Left lobe of liver (tissue), 2 donors: Measurements from ENCODE around the gene PRKAG2. TPM values are rescaled to one million over a fixed set of nuclear protein-coding genes. Genes with fewer than 3 reads are reported as not detected.
"Not testable (repeated sequence)": the region's sequence is repeated elsewhere in the genome, so short reads cannot be mapped to it uniquely, and the experiment has no call there.

Experiments used
- ATAC-seq: fragments of 200-7000 bp; cut with Tn5 transposase; one replicate; pipeline ENCODE4 v1.9.1; 2020; ENCODE audit warnings: mild to moderate bottlenecking, moderate library complexity
- DNase-seq: peaks from one replicate; pipeline ENCODE4 v3.0.0-alpha.2; 2020; ENCODE audit warnings: low spot score
- total RNA-seq: library from RNA; stranded (reverse); gene quantifications from one replicate; pipeline ENCODE4 v1.2.1, GENCODE V29; 2021
- donor health status: DM: no; HTN: no; CAD: no; lungs with moderate emphysema.
- donor health status: DM: no; HTN: yes; CAD: no.

PRKAG2 gene
- total RNA-seq, 1 donor from 2014 or later, result 43.4 TPM

DNA sequence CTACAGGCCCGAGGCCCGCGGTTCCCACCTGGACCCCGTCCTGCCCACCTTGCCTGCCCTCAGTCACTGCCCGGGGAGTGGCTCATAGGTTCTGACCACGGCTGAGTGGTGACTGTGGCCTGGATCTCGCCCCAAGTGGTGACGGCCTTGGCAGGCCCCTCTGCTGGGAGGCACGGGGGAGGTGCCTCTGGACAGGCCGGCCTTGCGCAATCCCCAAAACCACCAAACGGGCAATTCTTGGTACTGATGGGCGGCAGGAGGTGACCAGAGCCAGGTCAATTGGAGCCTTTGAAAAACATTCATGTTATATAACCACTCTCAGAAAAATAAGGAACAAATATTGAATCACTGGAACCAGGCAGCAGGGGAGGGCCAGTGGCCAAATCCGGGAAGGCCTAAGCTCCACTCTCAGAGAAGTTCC, 83.4 kb downstream of the PRKAG2 start:
- ATAC-seq (peak; percentile 76), DNase-seq (peak; percentile 97)

DNA sequence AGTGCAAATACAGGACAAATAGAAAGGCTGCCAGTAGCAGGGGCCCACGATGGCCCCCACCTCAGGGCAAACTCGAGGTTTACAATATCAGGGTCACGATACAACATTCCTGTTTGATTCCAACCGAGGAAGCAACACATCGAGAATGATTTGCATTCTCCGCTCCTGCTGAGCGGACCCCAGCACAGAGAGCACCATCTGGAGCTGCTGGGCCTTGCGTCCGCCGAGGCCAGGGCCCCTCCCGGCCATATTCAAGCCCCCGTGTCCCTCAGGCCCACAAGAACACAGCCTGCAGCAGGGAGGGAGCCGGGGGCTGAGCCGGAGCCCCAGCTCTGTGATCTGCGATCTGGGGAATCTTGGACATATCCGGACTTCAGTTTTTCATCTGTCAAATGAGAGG, 84.3 kb downstream of the PRKAG2 start:
- ATAC-seq, result no peak
- DNase-seq, result no peak

DNA sequence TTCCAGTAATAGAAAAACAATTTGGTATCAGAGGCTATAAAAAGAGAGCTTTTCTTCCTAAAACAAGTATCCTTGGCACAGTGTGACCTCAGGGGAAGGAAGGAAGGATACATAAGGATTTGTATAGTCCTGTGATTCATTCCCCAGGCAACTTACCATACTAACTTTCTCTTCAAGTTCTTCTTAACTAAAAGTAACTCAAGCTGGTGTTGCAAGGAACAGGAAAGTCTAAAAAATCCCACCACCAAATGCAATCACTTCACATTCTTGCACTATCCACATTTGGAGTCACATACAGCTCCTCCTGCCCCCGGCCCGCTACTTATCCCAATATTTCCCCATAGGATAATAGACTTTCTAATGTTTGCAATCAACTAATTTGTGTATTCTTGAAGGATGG, 84.8 kb downstream of the PRKAG2 start:
- DNase-seq (no peak), ATAC-seq (no peak)

DNA sequence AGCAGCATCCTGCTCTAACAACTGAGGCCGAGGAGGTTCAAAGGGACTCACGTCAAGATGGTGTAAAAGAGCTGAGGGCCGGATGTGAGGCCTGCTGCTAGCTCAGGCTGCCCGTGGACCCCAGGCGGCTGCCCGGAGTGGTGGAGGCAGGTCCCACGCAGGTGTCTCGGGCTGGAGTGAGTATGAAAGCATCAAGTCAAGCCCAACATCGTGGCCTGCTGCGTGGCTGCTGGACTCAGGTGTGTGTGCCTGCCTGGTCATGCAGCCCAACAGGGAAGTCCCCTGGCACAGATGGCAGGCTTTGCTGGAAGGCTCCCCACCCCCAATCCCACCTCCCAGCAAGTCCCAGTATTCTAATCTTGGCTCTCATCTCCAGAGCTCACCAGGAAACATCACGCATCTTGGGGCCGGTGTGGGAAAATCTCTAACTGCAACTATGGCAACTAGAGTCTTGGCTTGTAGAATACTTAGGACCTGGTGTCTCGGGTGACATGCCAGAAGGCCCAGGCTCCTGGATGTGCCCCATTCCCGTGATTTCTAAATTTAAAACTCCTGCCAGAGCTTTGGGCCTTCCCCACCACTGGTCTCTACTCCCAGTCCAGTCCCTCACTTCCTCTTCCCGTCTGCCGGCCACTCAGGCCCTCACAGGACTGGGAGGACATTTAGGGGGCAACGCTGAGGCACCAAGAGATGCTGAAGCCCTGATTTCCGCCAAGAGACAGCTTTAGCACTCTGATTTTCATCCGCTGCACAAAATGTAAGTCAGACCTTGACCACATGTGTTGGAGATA, 85.9 kb downstream of the PRKAG2 start:
- ATAC-seq (no peak), DNase-seq (no peak)

DNA sequence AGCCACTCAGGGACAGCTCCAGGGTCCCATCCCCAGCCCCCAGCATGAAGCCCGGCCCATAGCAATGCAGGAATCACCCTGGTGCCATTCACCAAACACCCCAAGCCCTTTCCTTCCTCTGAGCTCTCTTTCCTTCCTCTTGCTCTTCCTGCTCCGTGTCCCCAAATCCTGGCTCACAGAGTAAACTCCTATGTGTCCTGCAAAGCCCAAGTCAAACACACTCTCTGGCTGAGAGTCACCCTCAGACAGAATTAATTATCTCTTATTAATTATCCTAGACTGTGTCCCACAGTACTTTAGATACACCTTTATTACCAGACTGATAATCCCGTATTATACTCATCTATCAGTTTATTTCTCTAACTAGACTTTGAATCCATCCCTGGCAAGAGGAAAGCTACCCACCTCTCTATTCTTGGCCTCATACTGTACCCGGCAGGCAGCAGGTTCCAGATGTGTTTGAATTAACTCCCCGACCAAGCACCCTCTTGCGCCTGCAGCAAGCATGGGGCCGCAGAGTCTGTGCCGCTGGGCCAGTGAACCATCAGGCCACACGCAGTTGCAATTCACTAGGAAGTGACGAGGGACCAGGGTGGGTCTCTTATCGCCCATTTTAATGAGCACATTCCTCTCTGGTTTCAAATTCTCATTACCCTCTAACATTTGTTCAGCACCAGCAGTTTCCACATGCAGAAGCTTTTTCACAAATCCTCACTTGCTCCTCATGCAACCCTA, 86.7 kb downstream of the PRKAG2 start:
- no peak for DNase-seq
- ATAC-seq, result no peak

DNA sequence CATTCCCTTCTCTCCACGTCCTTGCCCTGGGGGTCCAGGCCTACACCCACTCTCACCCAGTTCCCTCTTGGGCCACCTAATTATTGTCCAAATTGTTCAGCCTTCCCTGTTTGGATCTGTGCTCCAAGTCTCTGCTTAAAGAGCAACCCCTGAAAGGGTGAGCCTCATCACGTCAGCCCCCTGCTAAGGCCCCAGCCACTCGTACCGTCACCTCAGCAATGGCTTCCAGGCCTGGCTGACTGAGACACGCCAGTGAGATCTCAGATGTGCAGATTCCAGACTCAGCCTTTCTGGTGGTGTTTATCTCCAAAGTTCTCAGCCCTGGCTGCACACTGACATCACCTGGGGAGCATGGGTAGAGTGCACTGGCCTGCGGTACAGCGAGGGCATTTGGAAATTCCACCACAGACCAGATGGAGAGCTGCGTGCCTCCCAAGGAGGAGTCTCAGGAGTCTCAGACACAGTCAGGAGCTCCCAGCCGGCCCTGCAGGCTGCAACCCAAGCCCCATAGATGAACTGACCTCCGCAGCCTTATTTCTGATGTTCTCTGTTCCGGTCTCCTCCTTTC, 87.5 kb downstream of the PRKAG2 start:
- DNase-seq, result peak; percentile 76

DNA sequence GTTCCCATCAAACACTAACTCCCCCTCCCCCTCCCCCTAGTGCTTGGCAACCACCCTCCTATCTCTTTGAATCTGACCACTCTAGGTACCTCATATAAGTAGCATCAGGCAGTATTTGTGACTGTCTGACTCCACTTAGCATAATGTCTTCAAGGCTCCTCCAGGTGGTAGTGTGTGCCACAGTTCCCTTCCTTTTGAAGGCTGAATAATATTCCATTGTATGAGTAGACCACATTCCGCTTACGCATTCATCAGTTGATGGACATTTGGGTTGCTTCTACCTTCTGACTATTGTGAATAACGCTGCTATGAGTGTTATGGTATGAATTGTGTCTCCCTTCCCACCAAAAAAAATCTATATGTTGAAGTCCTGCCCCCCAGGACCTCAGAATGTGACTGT, 89.6 kb downstream of the PRKAG2 start:
- ATAC-seq (no peak), DNase-seq (no peak)

More for the DNA sequence above, 87.5 kb downstream of the PRKAG2 start:
- ATAC-seq, result peak; percentile 65

DNA sequence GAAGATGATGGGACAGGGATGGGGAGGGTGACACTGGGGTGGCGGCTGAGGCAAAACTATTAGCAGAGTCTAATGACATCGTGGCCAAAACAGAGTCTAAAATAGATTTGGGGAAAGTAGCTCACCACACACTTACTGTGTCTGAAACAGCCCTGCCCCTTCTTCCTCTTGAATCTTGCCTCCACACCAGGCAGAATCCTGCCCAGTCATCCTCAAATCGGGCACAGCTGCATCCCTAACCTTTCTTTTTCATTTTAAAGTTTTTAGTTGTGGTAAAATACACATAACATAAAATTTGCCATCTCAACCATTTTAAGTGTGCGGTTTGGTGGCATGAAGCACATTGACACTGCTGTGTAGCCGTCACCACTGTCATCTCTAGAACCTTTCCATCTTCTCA, 90.0 kb downstream of the PRKAG2 start:
- DNase-seq (no peak), ATAC-seq (no peak)

DNA sequence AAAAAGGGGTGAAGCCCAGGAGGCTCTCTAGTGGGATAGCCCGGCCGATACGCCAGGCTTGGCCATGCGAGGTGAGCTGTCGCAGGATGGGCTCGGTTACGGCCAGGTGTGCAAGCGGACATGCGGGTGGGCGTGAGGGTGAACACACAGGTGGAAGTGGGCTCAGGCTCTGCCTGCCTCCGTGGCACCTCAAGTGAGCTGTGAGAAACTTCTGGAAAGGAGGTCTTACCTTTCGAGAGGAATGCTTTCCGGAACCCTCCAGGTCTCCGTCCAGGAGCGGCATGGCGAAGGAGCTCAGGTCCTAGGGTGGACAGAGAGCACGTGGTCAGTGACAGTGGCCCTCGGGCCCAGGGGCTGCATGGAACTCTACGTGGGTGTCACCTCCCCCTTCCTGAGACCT, 90.7 kb downstream of the PRKAG2 start:
- ATAC-seq, result no peak
- no peak for DNase-seq

DNA sequence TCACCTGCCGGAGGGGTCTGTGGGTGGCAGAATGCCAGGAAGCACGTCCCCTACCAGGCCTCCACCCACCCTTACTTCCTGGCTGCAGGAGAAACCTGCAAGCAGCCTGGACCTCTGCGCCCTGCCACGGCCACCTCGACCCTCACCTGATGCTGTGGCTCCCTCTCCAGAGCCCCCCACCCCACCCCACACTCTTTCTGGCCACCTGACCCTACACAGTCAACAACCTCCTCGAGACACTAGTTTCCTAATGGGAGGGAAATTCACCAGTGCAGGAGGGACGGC, 91.3 kb downstream of the PRKAG2 start:
- no peak for ATAC-seq

DNA sequence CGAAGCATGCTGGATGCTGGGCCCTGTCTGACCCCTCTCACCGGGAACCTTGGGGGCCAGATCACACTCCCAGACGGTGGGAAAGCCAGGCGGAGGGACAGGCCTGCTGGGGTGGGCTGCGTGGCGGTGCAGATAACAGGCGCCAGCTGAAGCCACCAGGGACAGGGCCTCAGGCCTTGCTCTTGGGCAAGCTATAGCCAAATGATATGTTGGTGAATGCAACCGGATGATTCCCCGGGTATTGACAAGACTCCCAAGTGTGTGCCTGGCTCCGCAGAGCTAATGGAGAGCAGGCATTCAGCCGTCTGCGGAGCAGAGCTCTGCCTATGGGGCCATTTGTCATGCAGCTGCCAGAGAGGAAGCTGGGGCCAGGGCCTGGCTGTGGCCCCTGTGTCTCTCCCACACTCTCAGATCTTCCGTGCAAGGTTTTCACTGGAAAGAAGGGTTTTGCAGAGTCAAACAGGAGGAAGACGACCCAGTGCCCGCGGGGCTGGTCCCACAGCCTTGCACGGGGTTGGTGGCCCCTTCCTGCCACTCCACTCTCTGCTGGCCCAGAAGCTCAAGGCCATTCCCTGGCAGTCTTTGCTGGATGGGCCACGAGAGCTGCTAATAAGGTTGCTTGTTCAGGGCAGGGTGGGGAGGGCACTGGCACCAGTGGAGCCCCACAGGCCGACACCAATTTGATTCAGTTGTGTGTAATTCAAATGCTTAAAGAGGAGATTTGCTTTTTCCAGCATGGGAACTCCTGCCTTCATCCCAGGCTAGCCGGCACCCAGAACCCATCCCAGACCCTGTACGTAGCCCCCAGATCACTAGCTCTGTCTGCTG, 91.8 kb downstream of the PRKAG2 start:
- ATAC-seq, result peak; percentile 24
- no peak for DNase-seq

More for the DNA sequence above, 91.3 kb downstream of the PRKAG2 start:
- DNase-seq, result no peak

DNA sequence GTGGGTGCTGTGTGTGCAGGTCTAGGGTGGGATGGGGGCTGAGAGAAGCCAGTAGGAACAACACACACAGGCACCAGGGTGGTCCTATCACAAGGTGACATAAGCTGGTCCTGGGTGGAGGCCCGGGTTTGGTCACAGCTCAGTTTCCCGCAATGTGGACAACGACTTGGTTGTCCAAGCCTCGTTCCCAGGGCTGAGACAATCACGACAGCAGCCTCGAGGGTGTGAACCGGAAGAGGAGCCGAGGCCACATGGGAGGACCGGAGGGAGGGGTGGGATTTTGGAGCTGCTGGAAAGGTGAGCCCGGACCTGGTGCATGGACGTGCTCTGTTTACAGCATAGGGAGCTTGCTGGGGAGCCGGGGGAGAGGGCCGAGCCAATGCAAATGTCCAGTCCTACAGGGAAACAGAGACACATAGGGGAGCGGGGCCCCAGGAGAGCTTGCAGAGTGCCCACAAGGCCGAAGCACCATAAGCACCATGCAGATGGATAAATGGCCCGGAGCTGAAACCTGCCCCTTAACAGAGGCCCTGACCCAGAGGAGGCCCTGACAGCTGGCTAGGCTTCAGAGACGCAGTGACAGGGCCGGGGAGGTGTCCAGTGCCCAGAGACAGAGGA, 92.8 kb downstream of the PRKAG2 start:
- ATAC-seq (no peak), DNase-seq (no peak)

DNA sequence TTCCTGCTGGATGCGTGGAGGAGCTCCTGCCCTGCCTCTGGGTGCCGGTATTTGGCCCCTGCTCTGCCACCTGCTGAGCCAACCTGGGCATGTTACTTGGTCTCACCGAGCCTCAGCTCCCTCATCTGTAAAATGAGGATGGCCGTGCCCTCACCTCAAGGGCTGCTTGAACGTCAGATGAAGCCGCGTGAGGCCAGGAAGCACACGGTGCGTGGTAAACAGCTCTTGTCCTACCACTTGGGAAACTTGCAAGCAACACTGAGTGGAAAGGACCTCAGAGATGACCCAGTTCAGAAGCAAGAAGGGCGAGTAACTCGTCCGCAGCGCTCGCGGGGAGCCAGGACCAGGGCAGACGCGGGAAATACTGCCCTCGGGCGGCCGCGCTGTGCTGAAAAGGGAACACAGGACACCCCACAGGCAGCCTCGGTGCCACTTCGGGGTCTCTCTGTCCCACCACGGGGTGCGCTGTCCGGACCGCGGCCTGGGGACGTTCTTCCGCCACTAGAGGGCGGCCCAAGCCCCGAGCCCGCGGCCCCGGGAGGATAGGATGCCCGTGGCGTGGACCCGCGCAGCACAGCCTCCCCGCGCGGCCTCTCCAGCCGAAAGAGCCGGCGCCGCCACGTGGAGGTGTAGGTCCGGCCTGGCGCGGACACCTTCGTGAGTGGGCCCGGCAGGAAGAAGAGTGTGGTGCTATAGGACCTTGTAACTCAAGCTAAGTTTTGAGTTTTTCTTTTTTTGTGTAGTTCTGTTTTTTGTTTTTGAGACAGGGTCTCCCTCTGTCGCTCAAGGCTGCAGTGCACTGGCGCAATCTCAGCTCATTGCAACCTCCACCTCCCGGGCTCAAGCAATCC, 94.1 kb downstream of the PRKAG2 start:
- peak; percentile 75 for ATAC-seq
- DNase-seq, result no peak

DNA sequence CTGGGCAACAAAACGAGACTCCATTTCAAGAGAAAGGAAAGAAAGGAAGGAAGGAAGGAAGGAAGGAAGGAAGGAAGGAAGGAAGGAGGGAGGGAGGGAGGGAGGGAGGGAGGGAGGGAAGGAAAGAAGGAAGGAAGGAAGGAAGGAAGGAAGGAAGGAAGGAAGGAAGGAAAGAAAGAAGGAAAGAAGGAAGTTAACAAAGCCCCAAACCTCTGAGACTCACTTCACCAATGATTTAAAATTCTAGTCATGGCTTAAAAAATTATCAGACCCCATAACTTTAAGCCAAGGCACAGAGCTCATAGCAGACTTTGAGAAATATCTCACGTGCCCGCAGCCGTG, 94.7 kb downstream of the PRKAG2 start:
- not testable (repeated sequence) for DNase-seq, ATAC-seq

DNA sequence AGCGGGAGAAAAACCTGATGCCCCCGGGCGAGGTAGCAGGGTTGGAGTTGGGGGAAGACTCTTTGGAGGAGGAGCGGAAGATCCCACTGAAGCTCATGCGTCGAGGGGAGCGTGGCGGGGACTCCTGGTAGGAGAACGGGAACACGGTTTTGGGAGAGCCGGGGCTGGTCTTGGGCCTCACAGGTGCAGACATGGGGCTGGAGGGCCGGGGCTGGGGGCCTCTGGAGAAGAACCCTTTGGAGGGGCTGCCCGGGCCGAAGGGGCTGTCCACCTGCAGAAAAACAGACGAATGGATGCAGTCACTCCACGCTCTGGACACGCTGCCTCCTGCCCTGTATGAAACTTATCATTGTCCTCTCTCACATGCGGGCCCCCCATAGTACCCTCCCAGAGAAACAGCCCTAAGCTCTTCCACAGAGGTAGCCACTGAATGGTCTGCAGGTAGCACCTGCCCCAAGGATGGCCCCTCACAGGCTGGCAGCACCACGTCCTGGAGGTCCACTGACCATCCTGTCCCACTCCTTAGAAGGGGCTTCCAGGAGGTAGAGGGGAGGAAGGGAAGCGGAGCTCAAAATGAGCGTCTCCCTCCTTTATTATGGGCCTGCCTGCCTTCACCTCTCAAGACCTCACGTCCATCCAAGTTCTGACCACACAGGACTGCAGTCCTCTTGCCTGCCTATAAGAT, 95.6 kb downstream of the PRKAG2 start:
- DNase-seq, result no peak
- no peak for ATAC-seq

DNA sequence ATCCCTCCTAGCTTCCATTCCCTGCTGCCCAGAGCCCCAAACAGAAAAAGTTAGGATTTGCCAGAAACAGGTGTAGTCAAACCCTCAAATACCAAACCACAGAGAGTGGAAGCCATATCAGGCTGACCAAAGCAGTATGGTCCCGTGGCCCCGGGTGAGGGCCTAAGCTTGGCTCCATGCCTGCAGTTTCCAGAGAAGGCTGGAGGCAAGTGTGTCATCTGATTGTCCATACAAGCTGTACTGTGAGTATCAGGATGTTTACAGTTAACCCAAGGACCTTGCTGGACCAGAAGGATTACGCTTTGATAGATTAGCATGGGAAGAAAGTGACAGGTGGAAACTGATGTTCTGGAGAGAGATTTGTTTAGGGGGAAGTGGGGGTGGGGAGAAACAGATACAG, 96.3 kb downstream of the PRKAG2 start:
- ATAC-seq (no peak), DNase-seq (no peak)

DNA sequence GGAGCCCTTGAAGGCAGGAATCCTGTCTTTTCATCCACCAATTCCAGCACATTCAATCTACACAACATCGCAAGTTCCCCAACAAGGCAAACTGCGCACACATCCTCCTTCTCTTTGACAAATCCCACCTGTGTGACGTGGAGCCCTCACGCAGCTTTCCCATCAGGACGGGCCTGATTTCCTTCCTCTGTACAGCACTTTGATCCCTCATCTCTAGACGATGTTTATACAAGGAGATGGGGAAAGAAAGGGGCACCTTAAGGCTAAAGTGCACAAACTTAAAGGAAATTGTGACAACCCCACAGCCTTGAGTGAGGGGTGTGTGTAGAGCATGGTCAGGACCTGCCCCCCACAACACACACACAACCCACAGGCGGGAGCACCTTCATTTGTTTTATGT, 97.2 kb downstream of the PRKAG2 start:
- ATAC-seq (no peak), DNase-seq (no peak)

DNA sequence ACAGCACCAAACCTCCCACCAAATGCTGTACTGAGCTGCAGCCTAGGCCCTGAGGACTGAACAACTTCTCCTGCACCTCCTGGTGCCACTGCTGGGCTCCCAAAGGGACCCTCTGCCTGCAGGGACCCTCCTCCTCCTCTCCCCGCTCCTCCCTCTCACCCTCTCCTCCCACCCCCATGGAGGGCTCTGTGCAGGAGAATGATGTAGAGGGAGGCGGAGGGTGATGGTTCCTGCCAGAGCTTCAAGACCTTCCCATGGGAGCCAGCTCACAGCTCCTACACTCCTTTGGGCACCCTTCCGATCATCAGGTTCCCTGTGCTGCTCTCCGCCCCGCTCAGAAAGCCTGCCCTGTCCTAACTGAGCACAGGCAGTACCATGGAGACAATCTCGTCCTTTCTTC, 97.7 kb downstream of the PRKAG2 start:
- no peak for ATAC-seq
- no peak for DNase-seq

DNA sequence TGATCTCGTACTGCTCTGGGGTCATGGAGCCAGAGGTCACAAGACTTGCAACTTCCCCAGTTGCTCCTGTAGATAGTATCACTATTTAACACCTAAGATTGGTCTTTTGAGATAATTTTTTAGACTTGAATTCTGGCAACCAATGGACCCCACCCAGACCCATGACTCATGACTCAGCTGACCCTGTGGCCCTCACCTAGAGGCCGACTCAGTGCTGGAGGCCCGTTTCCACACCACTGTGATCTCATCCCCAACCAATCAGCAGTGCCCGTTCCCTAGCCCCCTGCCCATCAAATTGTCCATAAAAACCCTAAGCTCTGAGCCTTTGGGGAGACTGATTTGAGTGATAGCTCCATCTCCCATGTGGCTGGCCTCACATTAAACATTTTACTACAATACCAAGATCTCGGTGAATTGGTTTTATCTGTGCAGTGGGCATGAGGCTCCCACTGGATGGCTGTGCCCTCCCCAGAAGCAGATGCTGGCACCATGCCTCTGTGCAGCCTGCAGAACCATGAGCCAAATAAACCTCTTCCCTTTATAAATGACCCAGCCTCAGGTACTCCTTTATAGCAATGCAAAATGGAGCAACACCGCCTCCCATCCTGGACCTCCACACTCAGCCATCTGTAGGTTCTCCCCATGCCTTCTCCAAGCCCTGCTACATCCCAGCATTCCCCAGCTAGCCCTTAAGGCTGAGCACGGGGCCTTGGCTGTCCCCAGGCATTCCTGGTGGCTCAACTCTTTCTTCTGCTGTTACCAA, 98.8 kb downstream of the PRKAG2 start:
- ATAC-seq (no peak), DNase-seq (no peak)
